Calu3 (cell line): ENCODE results near the gene FNDC3B. TPM values are rescaled to one million over a fixed set of nuclear protein-coding genes. Genes with fewer than 3 reads are reported as not detected.
A peak's percentile ranks its signal among the peaks of the same experiment; 100 is the strongest.

Experiments
- BruUV-seq: library from RNA; stranded (reverse); fragments of 400-500 nt; replicated peaks from 2 replicates; lab custom pipeline; 2021; lab: Mats Ljungman, UMichigan
- CTCF ChIA-PET: fragments of 300-600 bp; sonication (Branson Sonifier 250); formaldehyde crosslinking; loops from one replicate; lab custom pipeline; 2022; ENCODE audit warnings: antibody characterized with exemption; lab: Charles Lee
- DNase-seq: peaks from one replicate; pipeline ENCODE4 v3.0.0; 2022
- H3K27ac Mint-ChIP-seq: one replicate; pipeline ENCODE4 v1.8.0; 2022; ENCODE audit warnings: mixed read lengths; ENCODE audit not compliant: unreplicated experiment
- H3K27me3 Mint-ChIP-seq: one replicate; pipeline ENCODE4 v1.8.0; 2022; ENCODE audit warnings: mixed read lengths; ENCODE audit not compliant: unreplicated experiment
- H3K36me3 Mint-ChIP-seq: one replicate; pipeline ENCODE4 v1.8.0; 2022; ENCODE audit warnings: mild to moderate bottlenecking, moderate library complexity, mixed read lengths; ENCODE audit not compliant: insufficient read depth, unreplicated experiment
- H3K4me1 Mint-ChIP-seq: one replicate; pipeline ENCODE4 v1.8.0; 2022; ENCODE audit warnings: mild to moderate bottlenecking, low read depth, mixed read lengths; ENCODE audit not compliant: unreplicated experiment
- H3K4me3 Mint-ChIP-seq: one replicate; pipeline ENCODE4 v1.8.0; 2022; ENCODE audit warnings: mild to moderate bottlenecking, low read depth, moderate library complexity, mixed read lengths; ENCODE audit not compliant: unreplicated experiment
- H3K9me3 Mint-ChIP-seq: one replicate; pipeline ENCODE4 v1.8.0; 2022; ENCODE audit warnings: low read depth, mixed read lengths; ENCODE audit not compliant: unreplicated experiment
- CTCF ChIP-seq: fragments of 200-600 bp; IDR thresholded peaks from one replicate; pipeline ENCODE4 v1.8.0; 2022; ENCODE audit warnings: antibody characterized with exemption; ENCODE audit not compliant: unreplicated experiment
- intact Hi-C: fragments of 100-400 bp; cut with micrococcal nuclease; formaldehyde crosslinking; loops from one replicate; pipeline ENCODE4 v1.10.0; 2022; ENCODE audit not compliant: unreplicated experiment
- total RNA-seq: library from RNA; stranded (reverse); gene quantifications from 2 replicates; pipeline ENCODE4 v1.2.3, GENCODE V29; 2022

The FNDC3B gene
- total RNA-seq, 1 experiment from 2014 or later: 453 TPM

GRCh38 chr3:172126741-172127140, 87.4 kb downstream of the FNDC3B start:
- no peak for TF ChIP-seq CTCF
- peak overlapping the region; percentile 7 for H3K4me3 Mint-ChIP-seq
- H3K4me1 Mint-ChIP-seq: peaks cover 93% of the 10 kb centered on the region
- peak overlapping the region; percentile 76 for H3K27ac Mint-ChIP-seq
- intact Hi-C loops: no loop called here
- H3K36me3 Mint-ChIP-seq: peaks cover 92% of the 10 kb centered on the region
- H3K9me3 Mint-ChIP-seq: no peaks in the 10 kb centered on the region
- BruUV-seq: no TSS peak
- no peak for DNase-seq
- no peaks in the 10 kb centered on the region for H3K27me3 Mint-ChIP-seq
- CTCF ChIA-PET: interaction anchor here (0.6 to 0.9 kb wide), 2 partner anchors 12 to 113 kb away, joined by 3 to 5 read pairs; no protein-coding TSS in a partner anchor

- TF ChIP-seq CTCF: no peak
- no peaks in the 10 kb centered on the region for H3K9me3 Mint-ChIP-seq
- H3K27ac Mint-ChIP-seq: peak overlapping the region; percentile 76
- peak overlapping the region; percentile 7 for H3K4me3 Mint-ChIP-seq
- DNase-seq: no peak
- peaks cover 92% of the 10 kb centered on the region for H3K36me3 Mint-ChIP-seq
- no TSS peak for BruUV-seq
- H3K4me1 Mint-ChIP-seq: peaks cover 93% of the 10 kb centered on the region
- no peaks in the 10 kb centered on the region for H3K27me3 Mint-ChIP-seq
- CTCF ChIA-PET: interaction anchor here (0.6 kb wide), 1 partner anchor 541 kb away, joined by 5 read pairs; no protein-coding TSS in a partner anchor
- intact Hi-C loops: no loop called here
Measured at GRCh38 chr3:172127141-172127540, 87.8 kb downstream of the FNDC3B start.

GRCh38 chr3:172127929-172128580, 88.7 kb downstream of the FNDC3B start:
- H3K4me1 Mint-ChIP-seq: peaks cover 88% of the 10 kb centered on the region
- H3K36me3 Mint-ChIP-seq: peaks cover 86% of the 10 kb centered on the region
- no peak for DNase-seq
- CTCF ChIA-PET: interaction anchor here (0.6 to 1.4 kb wide), 3 partner anchors 11 to 153 kb away, joined by 3 to 6 read pairs (median 5); no protein-coding TSS in a partner anchor
- intact Hi-C loops: no loop called here
- H3K9me3 Mint-ChIP-seq: no peaks in the 10 kb centered on the region
- no peak for TF ChIP-seq CTCF
- H3K27me3 Mint-ChIP-seq: no peaks in the 10 kb centered on the region
- peak overlapping the region; percentile 100 for H3K27ac Mint-ChIP-seq
- BruUV-seq: no TSS peak
- H3K4me3 Mint-ChIP-seq: peak overlapping the region; percentile 61

GRCh38 chr3:172128858-172129257, 89.5 kb downstream of the FNDC3B start:
- no TSS peak for BruUV-seq
- H3K9me3 Mint-ChIP-seq: no peaks in the 10 kb centered on the region
- no peaks in the 10 kb centered on the region for H3K27me3 Mint-ChIP-seq
- intact Hi-C loops: no loop called here
- peaks cover 88% of the 10 kb centered on the region for H3K4me1 Mint-ChIP-seq
- H3K27ac Mint-ChIP-seq: peak overlapping the region; percentile 100
- DNase-seq: no peak
- CTCF ChIA-PET: interaction anchor here (0.8 to 2.3 kb wide), 5 partner anchors 10 to 114 kb away, joined by 3 to 21 read pairs (median 3); no protein-coding TSS in a partner anchor
- no peak for TF ChIP-seq CTCF
- H3K4me3 Mint-ChIP-seq: peak overlapping the region; percentile 61
- peaks cover 86% of the 10 kb centered on the region for H3K36me3 Mint-ChIP-seq
